Ecto neural progenitor cell (in vitro differentiated cells): ENCODE data around the gene BMX.

Source experiments
- DNase-seq: peaks from one replicate; pipeline ENCODE4 v3.0.0-alpha.2; 2018; ENCODE audit warnings: low spot score

The BMX gene

DNA sequence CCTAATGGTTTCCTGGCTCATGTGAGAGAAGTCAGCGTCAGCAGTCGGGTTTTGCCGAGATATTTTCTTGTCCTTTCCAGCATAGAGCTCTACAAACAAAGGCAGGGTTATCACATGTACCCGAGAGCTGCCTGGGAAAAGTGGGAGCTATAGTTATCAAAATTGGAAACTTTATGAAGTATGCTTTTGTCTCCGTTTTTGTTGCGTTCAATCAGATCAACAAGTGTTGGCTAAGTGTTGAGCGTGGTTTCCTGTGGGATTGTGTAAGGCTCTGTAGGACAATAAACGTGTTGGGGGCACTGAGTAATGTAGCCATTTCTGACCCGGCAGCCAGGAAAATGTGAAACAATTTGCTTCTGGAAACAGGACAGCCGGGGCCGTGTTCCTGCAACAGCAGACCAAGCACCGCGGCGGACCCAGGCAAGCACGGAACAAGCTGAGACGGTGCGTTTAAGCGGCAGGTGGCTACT is at the start of gene BMX:
BMX (plus strand) TSS at position 311 of the 470 bp plus-strand sequence. CDS start 7,547 bp downstream, outside the sequence.
- DNase-seq = no peak

DNA sequence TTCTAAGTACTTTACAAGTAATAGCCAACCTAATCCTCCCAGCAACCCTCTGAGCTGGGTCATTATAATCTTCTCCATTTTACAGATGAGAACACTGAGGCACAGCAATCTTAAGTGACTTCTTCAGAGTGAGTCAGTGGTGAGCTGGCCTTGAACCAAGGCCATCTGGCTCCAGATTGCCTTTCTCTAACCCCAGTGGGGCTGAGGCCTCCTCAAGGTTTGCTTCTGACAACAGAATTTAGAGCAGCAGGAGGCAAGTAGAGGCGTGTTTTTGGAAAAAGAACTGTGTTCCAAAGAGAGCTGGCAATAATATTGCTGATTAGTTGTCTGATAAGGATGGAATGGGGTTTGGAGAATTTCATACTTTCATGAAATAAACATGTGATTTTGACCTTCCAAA is 48.7 kb upstream of the BMX start:
- no peak for DNase-seq

DNA sequence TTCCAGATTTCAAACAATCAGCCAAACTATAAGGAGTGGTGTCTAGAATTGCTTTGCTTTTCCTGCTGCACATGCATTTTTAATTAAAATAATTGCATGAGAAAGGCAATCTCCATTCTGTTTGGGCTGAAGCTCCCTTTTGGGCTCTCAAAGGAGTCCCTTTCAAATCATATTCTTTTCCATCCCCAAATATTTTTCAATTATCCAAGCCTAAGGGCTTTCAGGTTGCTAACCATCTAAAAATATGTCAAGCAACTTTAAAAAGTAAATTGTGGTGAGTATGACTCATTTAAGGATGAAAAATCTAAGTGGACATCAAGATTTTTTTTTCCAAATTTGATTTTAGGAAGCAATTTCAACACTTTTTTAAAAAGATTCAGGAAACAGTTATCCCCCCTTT is 35.9 kb upstream of the BMX start:
- DNase-seq = no peak

DNA sequence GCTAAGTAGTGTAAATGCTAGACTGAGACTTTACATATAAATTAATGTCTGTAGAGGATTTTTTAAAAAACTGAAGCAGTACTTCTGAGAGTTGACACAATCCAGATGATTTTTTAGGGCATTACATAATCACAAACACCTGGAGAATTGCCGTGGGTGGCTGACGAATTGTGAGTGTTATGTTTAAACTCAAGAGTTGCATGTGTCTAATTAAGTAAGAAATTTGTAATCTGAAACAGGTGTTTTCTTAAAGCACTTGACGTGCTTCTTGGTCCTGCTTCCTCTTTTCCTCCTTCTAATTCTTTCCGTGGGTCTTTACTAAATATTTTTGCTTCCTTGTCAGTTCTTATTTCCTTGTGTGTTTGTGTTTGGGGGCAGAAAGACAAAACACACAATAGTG is 35.3 kb upstream of the BMX start:
- no peak for DNase-seq

DNA sequence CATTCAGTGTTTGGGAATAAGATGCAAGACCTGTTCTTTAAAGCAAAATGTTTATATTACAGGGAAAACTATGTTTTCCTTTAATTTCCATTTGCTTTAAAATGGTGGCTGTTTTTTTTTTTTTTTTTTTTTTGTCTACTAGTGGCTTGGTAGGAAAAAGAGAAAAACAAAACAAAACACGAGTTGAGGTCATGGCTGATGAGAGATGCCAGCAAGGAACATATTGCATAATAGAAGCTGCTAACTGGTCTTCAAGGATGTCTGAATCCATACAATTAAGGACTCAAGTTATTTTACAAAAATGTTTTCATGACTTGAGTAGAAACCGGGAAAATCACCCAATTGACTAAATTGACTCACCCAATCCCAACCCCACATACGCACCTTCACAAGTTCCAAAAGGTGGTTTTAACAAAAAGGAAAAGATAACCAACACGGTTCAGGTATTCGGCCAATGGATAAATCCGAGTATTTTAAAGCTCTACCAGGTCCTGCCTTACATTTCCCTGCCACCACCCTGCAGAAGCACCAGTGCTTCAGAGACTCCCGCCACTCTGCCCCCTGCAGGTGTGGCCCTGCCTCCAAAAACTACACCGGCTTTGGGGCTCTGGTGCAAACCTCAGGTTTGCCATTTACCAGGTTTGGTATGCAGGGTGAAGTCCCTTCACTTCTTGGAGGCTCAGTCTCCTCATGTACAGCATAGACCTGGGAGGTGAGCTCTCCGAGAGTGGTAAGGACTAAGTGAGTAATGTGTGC is 34.5 kb upstream of the BMX start:
- DNase-seq = no peak

DNA sequence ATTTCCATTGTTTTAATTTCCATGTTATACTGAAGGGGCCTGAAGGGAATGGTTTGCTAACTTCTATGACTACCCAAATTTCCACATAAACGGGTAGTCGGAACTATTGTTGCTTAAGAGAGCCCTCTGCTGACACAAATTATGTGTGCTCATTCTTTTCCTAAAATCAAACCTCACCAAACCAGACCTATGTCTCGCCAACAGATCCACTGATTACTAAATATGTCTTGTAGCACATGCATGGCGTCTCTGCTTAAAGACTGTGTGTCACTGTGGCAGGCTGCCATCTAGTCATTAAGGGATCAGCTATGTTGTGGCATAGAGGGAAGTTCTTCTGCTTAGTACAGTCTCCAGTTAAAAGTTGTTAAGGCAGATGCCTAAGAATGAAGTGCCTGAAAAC is 32.6 kb upstream of the BMX start:
- no peak for DNase-seq

DNA sequence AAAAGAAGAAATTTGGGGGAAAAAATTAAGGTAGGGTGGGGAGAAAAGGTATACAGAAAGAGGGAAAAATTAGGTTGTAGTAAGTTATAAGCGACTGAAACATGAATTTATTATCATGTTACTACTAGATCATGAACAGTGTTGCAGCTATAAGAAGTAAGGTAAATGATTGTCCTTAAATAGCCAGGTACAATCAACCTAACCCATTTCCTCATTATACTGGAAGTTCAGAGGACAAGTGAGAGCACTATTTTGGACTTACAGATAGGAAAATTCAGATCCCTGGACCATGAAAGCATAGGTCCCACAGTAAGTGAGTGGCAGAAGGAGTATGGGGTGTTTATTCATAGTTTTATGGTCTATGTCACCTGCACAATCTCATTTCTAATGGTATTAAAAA is 31.0 kb upstream of the BMX start:
- no peak for DNase-seq

DNA sequence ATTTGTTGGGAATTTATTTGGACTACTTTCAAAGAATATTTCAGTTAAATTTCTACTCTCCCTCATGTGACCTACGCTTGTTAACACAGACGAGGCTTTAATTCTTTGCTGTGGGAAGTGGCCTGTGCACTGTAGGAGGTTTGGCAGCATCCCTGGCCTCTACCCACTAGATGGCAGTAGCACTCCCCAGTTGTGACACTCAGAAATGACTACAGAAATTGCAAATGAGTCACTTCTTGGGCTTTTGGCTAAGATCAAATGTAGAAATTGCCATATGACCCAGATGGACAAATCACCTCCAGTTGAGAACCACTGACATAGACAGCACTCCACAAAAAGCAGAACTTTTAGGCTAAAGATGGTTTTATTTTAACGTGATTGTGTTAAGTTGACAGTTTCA is 29.6 kb upstream of the BMX start:
- DNase-seq = peak; percentile 69

DNA sequence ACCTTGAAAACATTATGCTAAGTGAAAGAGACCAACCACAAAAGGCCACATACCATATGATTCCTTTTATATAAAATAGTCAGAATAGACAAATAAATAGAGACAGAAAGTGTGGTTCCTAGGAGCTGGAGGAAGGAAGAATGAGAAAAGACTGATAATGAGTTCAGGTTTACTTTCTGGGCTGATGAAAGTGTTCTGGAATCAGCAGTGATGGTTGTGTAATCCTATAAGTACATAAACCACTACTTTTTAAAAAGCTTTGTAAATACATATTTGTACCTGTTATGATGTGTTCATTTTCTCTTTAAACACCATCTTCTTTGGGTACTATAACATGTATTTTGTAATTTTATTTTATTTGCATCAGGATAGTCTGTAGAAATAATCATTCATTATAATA is 28.1 kb upstream of the BMX start:
- DNase-seq = no peak

DNA sequence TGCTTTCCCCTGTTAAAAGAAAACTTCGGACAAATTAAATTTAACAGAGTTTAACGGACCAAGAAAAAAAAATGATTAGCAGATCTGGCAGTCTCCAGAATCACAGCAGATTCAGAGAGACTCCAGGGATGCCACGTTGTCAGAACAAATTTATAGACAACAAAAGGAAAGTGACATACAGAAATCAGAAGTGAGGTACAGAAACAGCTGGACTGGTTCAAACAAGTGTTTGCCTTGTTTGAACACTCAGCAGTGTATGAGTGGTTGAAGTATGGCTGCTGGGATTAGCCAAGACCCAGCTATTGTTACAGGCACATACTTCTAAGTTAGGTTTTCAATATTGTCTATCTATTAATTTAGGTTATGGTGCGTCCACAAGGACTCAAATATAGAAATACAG is 26.6 kb upstream of the BMX start:
- no peak for DNase-seq

DNA sequence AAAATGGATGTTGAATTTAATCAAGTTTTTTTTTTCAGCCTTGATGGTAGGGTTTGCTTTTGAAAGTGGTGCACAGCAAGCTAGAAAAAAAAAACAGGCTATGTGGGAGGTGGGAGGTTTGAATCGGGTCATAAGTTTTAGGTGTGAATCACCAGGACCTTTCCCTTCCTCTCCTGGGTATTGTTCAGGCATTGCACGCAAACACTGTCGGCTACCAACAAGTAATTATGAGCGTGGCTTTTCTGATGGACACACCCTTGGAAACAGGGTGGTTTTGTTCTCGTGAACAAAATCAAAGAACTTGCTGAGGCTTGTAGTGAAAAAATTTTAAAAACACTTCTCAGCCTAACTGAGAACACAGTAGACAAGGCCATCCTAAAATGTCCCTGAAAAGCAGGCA is 25.6 kb upstream of the BMX start:
- DNase-seq = no peak

DNA sequence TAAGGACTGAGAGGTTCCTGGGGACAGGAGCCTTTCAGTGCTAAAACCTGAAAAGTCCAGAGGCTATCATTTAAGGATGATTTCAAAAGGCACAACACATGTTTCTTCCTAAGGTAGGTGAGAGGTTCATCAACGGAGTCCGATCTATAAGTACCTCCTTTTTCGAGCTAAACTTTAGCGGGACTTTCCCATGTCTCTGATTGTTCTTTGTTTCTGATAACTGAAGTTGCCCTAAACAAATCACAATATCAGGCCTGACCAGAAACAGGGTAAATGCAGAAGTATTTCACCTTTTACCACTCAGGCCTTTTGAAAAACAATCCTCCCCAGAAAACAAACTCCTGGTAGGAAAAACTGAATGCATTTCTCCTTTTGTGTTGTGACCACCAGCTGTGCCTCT is 25.1 kb upstream of the BMX start:
- no peak for DNase-seq

DNA sequence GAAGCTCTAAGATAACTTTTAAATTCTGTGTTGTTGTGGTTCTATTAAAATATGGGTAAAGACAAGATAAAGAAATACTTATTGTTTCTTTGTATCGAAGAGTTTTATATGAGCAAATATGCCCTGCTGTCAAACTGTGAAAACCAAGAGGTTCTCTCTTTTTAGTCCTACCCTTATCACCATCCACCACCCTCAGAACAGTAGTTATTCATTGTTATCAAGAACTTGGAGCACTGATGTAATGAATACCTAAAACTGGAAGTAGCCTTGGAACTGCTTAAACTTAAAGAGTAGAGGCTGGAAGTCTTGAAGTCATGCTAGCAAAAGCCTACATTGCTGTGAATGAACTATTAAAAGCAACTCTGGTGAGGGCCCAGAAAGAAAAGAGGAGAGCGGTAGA is 16.7 kb upstream of the BMX start:
- no peak for DNase-seq

DNA sequence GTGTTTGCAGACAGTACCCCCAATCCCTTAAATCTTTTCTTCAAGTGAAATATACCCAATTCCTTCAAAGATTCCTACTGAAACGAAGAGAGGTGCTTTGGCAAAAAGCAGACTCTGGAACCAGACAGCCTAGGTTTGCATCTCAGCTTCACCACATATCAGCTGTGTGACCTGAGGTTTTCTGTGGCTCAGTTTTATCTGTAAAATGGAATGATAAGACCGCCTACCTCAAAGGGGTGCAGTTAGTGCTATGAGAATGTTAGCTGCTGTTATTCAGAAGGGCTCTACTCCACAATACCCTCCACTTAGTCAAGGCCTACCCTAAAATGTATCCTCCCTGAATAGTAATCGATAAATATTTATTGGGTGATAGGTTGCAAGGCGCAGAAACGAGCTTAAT is 8.1 kb upstream of the BMX start:
- no peak for DNase-seq

DNA sequence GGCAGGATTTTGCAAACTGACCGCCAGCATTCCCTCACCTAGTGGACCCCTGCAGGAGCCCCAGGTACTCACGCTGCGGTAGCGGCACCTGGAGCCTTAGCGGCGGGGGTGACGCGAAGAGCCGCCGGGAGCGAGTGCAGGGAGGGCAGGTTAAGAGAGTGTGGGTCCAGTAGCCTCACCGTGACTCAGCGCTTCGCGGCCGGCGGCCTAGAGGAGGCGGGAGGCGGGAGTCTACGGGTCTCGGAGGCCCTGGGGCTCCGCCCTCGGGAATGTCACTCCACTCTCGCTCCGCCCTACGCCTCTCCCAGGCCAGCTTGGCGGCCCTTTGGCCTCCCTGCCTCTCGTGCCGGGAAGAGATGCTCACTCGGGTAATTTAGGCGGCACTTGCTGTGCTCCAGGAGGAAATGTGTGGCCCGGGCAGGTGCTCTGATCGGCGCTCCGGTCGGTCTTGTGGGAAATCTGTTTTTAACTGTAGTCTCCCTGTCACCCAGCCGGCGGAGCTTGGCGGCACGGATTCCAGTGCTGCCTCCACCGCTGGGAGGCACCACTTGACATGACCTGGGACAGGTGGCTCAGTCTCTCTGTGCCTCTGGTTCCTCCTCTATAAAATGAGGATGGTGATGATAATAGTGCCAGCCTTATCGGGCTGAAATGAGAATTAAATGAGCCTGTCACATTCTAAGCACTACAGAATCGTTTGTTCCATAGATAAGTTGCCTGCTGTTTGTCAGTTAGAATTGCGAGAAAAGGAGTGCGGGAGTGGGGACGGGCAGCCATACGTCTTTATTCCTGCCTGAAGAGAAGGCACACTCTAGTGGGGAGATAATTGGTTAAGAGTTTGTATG is 7.3 kb upstream of the BMX start, which contains the start of gene PIR:
PIR (minus strand) TSS at position 216 of the 845 bp plus-strand sequence. CDS start 2,076 bp downstream, outside the sequence.
- peak; percentile 95 for DNase-seq

DNA sequence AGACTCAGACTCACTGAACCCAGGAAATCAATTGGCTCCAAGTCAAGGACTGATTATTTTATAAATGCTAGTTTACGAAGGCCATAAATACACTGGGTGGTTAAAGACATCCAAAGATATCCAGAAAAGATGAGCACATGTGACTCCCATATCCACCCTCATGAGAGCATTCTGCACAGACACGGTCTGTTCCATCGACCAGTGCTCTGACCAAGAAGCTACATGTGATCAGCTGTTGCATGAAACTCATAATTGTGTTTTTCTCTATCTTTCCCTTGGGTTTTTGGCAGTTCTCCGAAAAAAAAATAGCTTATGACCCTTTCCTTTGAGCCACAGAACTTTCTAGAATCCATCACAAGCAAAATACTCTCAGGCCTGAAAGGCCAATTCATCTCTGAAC is 4.8 kb upstream of the BMX start:
- DNase-seq = no peak

DNA sequence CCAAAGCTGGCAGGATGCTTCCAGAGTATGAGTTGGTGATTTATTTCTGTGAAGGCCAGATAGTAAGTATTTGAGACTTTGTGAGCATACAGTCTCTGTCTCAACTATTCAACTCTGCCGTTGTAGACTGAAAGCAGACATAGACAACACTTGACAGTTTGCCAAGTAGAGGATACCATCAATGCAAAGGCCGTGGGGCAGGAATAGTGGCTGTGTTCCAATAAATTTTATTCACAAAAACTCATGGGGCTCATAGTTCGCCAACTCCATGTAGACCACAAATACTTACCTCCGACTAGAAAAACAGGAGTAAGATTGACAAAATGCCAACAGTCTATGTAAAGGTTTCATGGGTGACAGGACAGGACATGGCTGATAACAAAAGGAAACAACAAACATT is 3.8 kb upstream of the BMX start:
- no peak for DNase-seq

DNA sequence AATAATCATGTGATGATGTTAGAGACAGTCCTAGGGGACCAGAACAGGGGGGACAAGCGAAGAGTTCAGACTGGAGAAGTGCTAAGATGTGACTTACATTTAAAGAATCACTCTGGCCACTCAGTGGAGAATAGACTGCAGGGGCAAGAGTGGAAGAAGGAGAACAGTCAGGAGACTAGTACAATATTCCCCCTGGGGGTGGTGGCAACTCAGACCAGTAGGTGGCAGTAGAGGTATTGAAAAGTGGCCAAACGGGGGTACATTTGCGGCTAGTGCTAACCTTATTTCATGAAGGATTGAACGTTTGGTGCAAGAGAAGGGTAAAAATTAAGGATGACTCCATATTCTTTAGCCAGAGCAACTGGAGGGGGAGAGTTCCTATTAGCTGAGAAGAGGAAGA is 2.7 kb upstream of the BMX start:
- peak; percentile 81 for DNase-seq

DNA sequence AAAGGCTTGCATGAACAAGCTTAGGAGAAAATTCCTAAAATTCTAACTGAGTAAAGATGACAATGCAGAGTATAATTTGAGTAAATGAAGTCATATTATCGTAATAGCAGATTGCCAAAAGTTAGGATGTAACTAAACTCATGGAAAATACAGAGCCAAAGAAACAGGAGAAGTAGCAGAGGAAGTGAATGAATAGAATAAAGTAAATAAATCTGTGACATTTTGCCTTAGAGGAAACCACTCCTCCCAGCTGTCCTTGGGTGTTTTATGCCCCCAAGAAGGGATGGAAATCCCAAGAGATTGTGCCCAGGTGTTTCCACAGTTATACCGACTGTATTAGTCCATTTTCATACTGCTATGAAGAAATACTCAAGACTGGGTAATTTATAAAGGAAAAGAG is 1.9 kb upstream of the BMX start:
- no peak for DNase-seq

DNA sequence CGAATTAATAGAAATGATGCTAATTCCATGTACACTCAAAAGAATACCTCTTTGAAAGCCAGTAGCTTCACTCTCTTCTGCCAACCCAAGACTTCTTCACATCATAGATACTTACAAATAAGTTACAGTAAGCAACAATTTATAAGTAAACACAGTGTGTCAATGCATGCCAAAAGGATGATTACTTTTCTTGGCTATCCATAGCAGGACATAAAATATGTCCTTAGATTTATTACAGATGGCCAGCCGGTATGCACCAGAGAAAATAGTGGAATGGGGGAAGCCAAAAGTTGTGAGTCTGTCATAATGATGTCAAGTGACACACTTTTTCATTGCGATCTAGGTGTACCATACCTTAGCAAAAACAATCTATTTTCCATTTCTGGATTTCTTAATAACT is 631 bp upstream of the BMX start:
- no peak for DNase-seq

DNA sequence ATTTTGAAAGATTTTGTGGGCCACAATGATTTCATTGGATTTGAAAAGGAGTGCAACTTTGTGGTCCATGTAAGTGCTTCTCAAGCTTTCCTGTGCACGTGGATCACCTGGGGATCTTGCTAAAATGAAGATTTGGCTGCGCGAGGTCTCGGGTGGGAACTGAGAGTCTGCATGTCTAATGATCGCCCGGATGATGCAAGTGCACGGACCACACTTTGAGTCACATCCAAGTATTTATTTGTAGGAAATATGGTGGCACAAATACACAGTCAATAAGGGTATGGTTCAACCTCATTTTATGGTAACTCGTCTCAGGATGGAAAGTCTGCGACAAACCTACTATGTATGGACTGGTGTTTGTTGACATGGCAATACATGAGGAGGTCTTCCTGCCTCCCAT is 899 bp downstream of the BMX start:
- no peak for DNase-seq

DNA sequence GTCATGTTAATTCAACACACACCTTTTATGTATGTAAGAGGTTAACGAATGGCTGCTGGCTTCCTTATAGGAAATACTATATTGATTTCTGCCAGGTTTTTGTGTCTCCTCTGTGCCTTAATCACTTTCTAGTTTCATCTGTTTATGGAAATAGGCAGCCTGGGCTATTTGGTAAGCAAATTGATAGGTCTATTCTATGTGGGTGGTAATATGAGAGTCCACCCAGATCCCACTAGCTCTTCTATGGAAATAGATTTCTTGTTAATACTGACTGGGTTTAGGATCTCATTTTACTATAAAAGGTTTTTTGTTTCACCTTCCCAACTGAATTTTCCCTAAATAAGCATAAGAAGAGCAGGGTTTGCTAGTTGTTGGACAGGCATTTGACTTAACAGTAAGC is 4.1 kb downstream of the BMX start:
- no peak for DNase-seq

DNA sequence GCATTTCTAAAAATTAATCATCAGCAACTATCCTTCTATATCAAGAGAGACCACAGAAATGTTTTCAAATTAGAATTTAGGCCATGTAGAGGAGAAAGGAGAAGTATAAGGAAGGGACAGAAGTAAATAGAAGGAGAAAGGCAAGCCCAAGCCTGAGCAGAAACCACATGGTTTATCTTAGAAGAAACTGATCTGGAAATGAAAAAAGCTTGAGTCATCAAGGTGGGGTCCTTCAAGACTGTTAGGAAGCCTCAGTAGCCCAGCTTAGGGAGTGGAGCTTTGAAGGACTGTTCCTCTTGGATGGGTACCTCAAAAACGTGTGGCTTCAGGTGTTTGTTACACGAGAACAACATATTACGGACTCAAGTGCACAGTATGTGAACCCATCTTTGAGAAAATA is 4.5 kb downstream of the BMX start:
- DNase-seq = no peak
